GM19438 (cell line): ENCODE measurements around the gene SIVA1.
"Not testable (repeated sequence)": the region's sequence is repeated elsewhere in the genome, so short reads cannot be mapped to it uniquely, and the experiment has no call there.

Experiments used
- ATAC-seq: cut with Tn5 transposase; IDR thresholded peaks from one replicate; pipeline ENCODE4 v1.9.1; 2021; ENCODE audit warnings: low read depth; ENCODE audit not compliant: unreplicated experiment

Gene SIVA1

DNA sequence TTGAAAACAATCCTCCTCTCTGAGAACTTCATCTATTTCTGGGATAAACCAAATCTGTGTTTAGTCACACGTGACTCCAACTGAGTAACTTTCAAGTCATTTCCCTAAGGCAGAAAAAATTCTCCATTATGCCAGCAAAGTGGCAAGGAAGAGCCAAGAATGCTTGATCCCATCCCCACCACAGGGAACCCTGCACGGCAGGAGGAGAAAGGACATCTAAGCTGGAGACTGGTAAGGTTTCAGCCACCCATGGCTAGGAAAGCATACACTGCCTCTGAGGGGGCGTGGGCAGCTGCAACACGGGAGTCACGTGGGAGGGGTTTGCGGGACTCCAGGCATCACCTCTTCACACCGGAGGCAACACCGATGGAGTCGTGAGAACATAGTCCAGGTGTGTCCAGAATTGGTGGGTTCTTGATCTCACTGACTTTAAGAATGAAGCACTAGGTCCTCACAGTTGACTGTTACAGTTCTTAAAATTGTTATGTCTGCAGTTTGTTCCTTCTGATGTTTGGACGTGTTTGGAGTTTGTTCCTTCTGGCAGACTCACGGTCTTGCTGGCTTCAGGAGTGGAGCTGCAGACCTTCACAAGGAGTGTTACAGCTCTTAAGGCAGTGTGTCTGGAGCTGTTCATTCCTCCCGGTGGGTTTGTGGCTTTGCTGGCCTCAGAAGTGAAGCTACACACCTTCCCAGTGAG lies 2.7 kb upstream of the SIVA1 start:
- ATAC-seq, result no peak

DNA sequence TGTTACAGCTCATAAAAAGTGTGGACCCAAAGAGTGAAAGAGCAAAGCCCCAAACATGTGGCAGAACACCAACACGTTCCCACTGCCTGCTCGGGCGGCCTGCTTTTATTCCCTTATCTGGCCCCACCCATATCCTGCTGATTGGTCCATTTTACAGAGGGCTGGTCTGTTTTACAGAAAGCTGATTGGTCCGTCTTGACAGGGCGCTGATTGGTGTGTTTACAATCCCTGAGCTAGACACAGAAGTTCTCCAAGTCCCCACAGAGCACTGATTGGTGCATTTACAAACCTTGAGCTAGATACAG lies 2.2 kb upstream of the SIVA1 start:
- ATAC-seq, result not testable (repeated sequence)

DNA sequence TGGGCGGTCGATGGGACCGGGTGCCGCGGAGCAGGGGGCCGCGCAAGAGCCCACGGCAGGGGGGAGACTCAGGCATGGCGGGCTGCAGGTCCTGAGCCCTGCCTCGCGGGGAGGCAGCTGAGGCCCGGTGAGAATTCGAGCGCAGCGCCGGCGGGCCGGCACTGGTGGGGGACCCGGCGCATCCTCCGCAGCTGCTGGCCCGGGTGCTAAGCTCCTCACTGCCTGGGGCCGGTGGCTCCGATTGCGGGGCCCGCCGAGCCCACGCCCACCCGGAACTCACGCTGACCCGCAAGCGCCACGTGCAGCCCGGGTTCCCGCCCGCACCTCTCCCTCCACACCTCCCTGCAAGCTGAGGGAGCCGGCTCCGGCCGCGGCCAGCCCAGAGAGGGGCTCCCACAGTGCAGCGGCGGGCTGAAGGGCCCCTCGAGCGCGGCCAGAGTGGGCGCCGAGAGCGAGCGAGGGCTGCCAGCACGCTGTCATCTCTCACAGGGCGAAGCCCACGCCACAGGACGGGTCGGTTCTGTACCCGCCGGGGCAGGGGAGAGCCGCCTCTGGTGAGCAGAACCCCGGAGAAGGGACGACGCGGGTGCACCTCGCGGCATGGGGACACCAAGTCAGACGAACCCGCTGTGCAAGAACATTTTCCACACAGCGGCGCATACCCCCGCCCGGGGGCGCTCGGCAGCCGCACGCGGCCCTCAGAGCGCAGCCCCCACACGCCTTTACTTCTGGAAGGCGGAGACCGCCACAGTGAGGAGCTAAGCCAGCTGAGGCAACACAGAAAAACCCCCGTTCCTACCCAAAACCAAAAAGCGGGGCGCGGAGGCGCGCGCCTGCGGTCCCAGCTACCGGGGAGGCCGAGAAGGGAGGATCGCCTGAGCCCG lies 1.2 kb upstream of the SIVA1 start:
- ATAC-seq, result no peak

DNA sequence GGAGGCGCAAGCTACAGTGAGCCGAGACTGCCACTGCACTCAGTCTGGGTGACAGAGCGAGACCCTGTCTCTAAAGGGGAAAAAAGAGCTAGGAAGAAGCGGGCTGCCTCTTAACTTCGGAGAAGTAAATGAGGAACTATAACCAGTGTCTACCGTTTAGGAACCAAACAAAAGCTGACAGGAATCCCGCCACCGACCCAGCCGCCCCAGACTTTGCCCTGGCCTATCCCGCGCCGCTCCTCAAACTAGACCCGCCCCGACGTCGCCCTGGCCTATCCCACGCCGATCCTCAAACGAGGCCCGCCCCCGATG lies 568 bp upstream of the SIVA1 start:
- peak; percentile 87 for ATAC-seq

DNA sequence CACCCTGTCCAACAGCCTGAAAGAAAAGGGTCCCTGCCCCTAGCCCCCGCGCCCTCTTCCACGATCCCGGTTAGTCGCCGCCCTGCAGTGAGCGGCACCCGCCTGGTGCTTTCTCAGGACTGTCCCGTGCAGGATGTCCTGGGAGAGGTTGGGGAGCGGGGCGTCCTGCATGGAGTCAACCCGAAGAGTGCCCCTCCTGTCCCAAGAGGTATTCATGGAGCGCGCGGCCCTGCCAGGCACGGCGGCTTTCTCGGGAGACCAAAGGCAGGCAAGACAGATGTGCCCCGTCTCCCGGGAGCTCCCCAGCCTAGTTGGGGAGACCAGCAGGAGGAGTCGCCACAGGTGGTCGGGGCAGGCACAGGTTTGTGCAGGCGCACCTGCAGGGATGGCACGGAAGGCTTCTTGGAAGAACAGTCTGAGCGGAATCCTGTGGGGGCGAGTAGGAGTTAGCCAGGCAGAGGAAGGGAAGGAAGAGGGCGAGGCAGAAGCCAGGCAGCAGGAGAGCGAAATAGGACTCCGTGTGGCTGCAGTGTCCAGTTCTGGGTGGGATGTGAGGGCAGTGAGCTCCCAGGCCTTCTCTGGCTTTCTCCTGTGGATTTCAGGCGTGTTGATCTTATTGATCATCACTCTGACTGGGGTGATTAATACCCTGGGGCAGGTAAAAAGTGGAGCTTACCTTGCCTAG lies 723 bp downstream of the SIVA1 start:
- no peak for ATAC-seq

DNA sequence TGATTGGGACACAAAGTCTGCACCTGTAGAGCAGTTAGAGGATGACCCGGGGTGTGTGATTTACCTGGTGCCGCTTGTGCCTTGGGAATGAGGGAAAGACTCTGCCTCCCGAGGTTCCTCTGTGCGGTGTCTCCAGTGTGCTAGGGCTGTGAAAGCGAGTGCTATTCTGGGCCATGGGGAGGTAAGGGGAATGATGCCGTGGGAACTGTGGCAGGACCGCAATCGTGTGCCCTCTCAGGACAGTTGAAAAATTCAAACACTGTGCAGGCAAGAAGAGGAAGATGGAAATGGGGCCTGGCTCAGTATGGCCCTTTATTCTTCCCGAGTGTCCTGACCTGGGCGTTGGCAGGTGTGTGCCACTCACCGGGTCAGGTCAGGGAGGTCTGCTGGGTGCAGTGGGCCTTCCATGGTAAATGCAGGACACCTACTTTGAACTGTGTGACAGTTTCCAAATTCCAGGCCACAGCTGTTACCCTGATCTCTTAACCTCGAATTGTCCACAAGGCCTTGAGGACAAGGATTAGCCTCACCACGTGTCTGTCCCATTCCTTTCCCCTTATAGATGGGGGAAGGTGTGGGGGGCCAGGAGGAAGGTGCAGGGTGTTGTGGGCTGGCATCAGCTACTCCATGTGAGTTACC lies 1.4 kb downstream of the SIVA1 start:
- no peak for ATAC-seq

DNA sequence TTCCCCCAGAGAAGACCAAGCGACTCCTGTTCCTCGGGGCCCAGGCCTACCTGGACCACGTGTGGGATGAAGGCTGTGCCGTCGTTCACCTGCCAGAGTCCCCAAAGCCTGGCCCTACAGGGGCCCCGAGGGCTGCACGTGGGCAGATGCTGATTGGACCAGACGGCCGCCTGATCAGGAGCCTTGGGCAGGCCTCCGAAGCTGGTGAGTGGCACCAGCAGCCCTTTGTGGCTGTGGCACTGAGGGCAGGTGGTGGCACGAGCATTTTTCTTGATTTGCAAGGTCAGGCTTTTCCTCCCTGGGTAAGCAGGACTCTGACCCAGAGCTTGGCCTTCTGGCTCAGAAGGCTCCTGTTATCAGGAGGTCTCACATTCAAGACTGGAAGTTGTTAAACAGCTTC lies 2.7 kb downstream of the SIVA1 start:
- ATAC-seq, result no peak

DNA sequence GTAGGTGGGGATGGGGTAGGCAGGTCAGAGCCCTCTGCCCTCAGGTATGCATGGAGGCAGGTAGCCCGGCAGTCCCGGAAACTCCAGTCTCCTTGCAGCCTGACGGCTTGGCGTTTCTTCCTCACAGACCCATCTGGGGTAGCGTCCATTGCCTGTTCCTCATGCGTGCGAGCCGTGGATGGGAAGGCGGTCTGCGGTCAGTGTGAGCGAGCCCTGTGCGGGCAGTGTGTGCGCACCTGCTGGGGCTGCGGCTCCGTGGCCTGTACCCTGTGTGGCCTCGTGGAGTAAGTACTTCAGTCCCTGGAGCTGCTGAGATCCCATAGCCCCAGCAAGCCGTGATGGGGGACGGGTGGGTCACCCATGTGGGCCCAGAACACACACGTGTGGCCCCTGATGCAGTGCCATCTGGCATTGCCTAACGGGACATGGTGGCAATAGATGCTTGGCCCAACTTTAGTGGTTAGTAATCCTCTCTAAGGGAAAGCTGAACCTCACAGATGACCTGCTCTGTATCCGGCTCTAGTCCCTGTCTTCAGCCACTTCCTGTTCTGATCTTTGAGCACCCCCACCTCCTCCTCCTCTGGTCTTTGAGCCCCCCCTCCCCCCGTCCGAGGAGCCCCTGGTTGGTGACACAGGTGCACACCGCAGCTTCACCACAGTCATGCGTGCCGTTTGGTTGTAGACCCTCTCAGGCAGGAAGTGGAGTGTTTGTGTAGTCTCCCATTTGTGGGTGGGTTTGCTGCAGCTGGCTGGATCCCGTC lies 3.7 kb downstream of the SIVA1 start:
- ATAC-seq, result no peak

DNA sequence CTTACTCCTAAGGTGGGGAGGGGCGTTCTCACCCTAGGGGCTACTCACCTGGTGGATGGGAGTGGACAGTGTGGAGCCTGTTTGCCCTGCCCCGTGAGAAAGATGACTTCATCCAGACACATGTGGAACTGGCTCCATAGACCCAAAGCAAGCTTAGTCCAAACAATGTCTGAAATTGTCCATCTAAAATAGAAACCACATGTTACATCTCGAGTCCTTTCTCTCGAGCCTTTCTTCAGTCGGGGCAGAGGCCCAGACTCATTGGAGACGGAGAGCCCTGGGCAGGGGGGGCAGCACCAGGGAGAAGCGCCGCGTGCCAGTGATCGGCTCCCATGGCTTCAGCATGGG lies 4.3 kb downstream of the SIVA1 start:
- ATAC-seq, result no peak

DNA sequence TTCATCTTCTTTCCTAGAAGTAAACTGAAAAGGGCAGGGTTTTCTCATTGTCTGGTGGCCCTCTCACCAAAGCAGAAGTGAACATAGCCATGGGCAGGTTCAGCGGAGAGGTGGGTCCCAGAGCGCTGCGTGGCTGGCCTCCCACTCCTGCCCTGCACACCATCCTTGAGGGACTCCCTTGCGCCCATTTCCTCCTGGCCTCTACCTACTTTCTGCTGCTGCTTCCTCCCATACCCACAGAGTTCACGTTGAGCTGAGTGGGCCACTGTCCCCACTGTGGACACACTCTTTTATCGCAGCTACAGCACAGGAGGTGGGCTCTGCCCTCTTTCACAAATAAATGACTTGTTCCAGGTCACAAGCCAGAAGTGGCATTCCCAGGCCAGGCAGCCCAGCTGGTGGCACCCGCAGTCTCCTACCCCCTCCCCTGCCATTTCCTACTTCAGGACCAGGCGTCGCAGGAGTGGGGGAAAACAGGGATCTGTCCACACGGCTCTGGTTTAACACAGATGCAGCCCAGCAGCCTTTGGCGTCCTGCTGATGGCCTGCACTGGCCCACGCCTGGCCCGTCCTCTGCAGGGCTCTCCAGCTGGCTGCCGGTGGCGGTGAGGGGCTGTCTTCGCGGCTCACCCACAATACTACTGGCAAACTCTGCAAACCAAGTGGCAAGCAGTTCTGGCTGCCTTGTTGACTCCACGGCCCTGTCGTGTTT lies 4.9 kb downstream of the SIVA1 start:
- no peak for ATAC-seq

DNA sequence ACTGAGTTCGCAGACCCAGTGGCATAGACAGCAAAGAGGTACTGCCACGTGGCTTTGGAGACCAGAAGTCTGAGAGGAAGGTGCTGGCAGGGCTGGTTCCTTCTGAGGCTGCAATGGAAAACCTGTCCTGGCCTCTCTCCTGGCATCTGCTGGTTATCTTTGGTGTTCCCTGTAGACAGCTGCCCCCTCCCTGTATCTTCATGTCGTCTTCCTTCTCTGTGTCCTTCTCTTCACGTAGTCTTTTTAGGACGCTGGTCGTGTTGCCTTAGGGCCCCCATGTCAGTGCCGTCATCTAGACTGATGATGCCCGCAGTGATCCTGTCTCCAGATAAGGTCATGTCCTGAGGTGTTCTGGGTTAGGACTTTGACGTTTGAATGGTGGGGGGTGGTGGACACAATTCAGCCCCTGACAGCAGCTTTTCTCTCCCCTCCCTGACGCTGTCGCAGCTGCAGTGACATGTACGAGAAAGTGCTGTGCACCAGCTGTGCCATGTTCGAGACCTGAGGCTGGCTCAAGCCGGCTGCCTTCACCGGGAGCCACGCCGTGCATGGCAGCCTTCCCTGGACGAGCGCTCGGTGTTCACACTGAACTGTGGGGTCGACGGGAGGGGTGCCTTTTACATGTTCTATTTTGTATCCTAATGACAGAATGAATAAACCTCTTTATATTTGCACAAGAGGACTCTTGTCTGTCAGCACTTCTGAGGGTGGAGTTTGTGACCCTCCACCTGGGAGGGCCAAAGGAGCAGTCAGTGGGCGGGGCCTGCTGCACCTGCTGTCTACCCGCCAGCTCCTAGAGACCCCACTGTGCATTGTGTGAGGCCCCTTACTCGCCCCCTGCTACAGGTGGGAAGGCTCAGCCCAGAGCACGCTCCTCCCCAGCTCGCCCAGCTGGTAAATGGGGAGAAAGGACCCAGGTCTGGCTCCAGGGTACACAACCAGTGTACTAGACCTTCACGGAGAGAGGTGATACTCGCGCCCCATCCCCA lies 6.3 kb downstream of the SIVA1 start:
- ATAC-seq, result no peak

DNA sequence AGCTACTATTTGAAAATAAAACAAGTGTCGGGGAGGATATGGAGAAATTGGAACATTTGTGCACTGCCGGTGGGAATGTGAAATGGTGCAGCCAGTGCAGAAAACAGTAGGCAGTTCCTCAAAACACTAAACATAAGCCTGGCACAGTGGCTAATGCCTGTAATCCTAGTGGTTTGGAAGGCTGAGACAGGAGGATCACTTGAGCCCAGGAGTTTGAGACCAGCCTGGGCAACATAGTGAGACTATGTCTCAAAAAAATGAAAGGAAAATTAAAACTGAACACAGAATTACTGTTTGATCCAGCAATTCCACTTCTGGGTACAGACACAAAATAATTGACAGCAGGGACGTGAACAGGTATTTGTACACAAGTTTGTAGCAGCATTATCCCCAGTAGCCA lies 12.6 kb downstream of the SIVA1 start:
- ATAC-seq, result no peak

DNA sequence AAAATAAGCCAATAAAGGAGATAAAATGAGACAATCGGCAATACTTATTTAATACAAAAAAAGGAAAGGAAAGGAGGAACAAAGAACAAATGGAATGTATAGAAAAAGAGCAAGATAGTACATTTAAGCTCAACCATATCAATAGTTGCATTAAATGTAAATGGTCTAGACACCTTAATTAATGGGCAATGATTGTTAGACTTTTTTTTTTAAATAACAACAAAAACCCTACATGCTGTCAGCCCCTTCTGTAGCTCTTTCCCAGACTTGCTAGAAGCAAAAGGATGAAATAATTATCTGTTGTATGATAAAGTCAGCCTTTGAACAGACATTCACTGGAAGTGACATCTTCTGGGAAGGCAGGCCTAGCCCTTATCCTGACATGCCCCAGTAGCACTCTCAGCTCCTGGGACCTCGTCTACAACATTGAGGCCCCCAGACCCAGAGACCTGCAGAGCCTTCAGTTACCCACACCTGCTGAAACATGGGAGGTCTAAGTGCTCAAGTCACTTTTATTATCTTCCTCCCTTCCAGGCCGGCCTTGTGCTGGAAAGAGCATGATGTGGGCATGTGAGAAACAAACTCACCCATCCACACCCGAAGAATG lies 13.4 kb downstream of the SIVA1 start:
- ATAC-seq, result no peak

DNA sequence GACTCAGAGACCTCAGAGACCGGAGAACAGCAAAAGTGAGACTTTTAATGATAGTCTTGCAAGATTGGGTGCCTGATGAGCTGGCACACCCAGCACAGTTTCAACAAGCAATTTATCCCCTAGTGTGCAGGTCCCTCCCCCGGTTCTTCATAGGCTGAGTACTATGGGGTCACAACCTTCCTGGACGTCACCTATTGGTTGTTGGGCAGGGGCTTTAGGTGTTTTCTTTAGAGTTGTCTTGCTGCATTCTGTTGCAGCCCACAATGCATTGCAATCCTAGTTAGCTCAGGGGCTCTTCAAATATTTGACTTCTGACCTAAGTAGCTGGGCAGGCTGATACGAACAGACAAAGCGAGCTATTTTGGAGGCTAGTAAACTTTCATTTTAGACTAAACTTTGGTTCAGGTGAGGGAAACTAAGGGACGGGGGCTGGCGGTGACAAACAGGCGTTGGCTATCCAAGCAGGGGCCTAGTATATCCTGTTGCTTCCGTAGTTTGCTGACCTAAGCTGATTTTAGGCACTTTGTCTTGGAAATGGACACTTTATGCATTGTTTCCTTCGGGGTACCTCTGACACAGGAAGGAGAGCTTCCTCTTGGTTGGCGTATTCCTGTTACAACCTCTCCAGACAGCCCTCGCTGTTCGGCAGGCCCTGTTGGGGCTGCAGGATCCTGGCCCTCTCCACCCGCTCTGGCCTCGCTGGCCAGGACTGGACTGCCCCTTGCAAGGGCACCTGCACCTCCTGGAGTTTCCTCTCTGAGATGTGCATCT lies 14.1 kb downstream of the SIVA1 start:
- ATAC-seq, result no peak

DNA sequence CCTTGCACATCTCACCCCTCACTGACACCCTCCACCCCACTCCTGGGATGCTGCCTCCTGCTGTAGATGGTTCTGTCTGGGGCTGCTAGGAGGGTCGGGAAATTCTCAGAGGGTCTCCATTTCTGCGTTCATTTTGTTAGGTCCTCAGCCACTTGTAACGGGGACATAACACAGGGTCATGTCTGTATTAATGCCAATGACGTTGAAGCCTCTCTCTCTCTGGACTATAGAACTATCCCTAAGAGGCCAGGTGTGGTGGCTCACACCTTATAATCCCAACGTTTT lies 14.6 kb downstream of the SIVA1 start:
- no peak for ATAC-seq

DNA sequence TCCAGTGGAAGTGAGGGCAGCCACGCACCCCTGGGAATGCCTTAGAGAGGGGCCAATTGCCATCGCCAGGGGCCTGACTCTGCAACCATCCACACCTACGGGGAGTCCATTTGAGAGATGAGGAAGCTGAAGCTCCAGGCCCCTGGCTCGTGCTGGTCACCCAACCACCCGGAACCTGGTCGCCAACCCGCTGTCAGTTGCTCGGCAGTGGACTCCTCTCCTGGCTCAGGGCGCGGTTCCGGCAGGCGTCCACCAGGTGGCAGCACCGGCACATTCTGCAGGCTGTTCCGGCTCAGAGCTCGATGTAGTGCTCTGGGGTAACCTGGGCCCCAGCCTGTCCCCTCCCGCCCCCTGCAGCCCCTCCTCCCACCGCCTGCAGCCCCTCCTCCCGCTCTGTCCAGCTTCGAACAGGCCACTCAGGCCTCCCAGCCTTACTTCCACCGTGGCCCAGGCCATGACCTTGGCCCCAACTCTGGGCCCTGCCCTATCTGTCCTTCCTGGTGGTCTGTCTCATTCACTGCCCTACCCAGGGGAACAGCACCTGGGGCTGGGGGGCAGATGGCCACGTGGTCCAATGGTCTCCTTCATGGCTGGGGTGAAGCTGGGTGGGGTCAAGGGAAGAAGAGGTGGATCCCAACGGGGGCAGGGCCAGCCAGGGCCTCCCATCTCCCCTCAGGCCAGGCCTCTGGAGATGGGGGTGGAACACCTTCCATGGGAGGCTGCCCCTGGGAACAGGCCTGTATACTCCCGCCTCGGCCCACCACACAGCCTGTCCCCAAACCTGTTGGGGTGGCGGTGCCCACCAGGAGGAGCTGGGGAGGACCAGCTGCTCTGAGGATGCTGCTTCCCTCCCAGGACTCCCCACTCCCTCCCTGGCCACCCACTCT lies 15.7 kb downstream of the SIVA1 start:
- no peak for ATAC-seq
